ENCODE data around the gene RTKN. TPM values are rescaled to one million over a fixed set of nuclear protein-coding genes. Genes with fewer than 3 reads are reported as not detected.
A peak's percentile ranks its signal among the peaks of the same experiment; 100 is the strongest.

Gene RTKN
- total and polyA plus RNA-seq, 2 of the 13 experiments (the other 11 are each of a cell fraction or from before 2014, with no cell fraction given) = 159 to 166 TPM

GRCh38 chr2:74401891-74402290 lies 39.8 kb downstream of the RTKN start (continued):
- no peak for TF ChIP-seq REL (CRISPR knock-in tag; conservative IDR thresholded peaks at IDR 0.05)
- TF ChIP-seq IKZF5 (CRISPR knock-in tag; IDR thresholded peaks at IDR 0.05) = no peak
- no peak for TF ChIP-seq ZNF260 (CRISPR knock-in tag; IDR thresholded peaks at IDR 0.05; ENCODE audit: borderline replicate concordance, low read depth)

GRCh38 chr2:74399785-74400184 lies 42.0 kb downstream of the RTKN start:
- no peak overlapping the region for H3K4me3 ChIP-seq (replicated peaks in 1 of 3; ENCODE audit: insufficient read depth in 1 of 3, low read depth in 2 of 3, low read length in 3 of 3)
- peak; percentile 41 for DNase-seq (ENCODE audit: low spot score)
- peak; percentile 61 for FAIRE-seq
- no peak overlapping the region for H3K4me2 ChIP-seq (ENCODE audit: low read depth, low read length)
- no TSS peak for BruUV-seq (replicated peaks)
- H3K27ac ChIP-seq (ENCODE audit: extremely low read length, insufficient read depth, low read length) = no peak overlapping the region
- H3K79me2 ChIP-seq (ENCODE audit: insufficient read depth, low read length) = no peaks in the 10 kb centered on the region
- no peaks in the 10 kb centered on the region for H4K20me1 ChIP-seq (ENCODE audit: insufficient read depth, low read length)
- 0 out of 2 replicates have a peak, but pooled peaks cover 6% of the 10 kb centered on the region for H3K4me1 ChIP-seq (ENCODE audit: insufficient read depth, low read length)
- ChIA-PET POLR2A (interaction anchor here (0.9 to 1.4 kb wide), 2 partner anchors 30 to 40 kb away, joined by 3 read pairs; no protein-coding TSS in a partner anchor), CTCF (ENCODE audit: low intra/inter-chr PET ratio, low total read pairs) (interaction anchor here (1.1 to 1.3 kb wide), 3 partner anchors 66 to 150 kb away, joined by 3 to 9 read pairs (median 4); no protein-coding TSS in a partner anchor)
- intact Hi-C loops (cut with micrococcal nuclease; ENCODE audit: unreplicated experiment) = loop anchor here (1.0 kb wide), 1 partner anchor 149 kb away; no protein-coding TSS in a partner anchor
- no peak overlapping the region for H2AFZ ChIP-seq (ENCODE audit: low read length)
- ATAC-seq = peak; percentile 70
- H3K36me3 ChIP-seq (replicated peaks in 1 of 2; ENCODE audit: control insufficient read depth in 1 of 2, insufficient read depth in 2 of 2, low read length in 2 of 2) = no peaks in the 10 kb centered on the region
- H3K9me3 ChIP-seq (ENCODE audit: low read length) = no peaks in the 10 kb centered on the region
- no peak overlapping the region for H3K9ac ChIP-seq (ENCODE audit: insufficient read depth, low read depth, low read length)
- TF ChIP-seq STAG1 (CRISPR knock-in tag; IDR thresholded peaks at IDR 0.05) (peak; percentile 61), HNF1B (CRISPR knock-in tag; IDR thresholded peaks at IDR 0.05) (0 out of 2 replicates have a peak, but pooled peaks have one; percentile 24), POLR2A (IDR thresholded peaks at IDR 0.05; ENCODE audit: insufficient read depth in 1 of 2, low read depth in 2 of 2, low read length in 2 of 2) (no peak), CTCF (CRISPR knock-in tag; IDR thresholded peaks at IDR 0.05) (peak; percentile 49), CERS6 (CRISPR knock-in tag; IDR thresholded peaks at IDR 0.05) (no peak), SMC3 (IDR thresholded peaks at IDR 0.05; ENCODE audit: low read length) (peak; percentile 75)
- in situ Hi-C loops (cut with HindIII; ENCODE audit: extremely low pct_ligation_motif_present, low pct_unique_long_range_greater_than_20kb) = no loop called here
- no peaks in the 10 kb centered on the region for H3K27me3 ChIP-seq (ENCODE audit: control insufficient read depth in 1 of 2, insufficient read depth in 2 of 2, low read length in 2 of 2)
